Activated CD8-positive, alpha-beta memory T cell treated with anti-CD3 and anti-CD28 coated beads for 36 hours (primary cell): Measurements from ENCODE around the gene ADGRD1. TPM values are rescaled to one million over a fixed set of nuclear protein-coding genes. Genes with fewer than 3 reads are reported as not detected.

Experiments used
- CTCF ChIA-PET: fragments of 350-600 bp; sonication (Branson Sonifier 250); formaldehyde crosslinking; loops from one replicate; lab custom pipeline; 2021; ENCODE audit warnings: antibody characterized with exemption; lab: Charles Lee
- POLR2A ChIA-PET: fragments of 350-600 bp; sonication (Branson Sonifier 250); formaldehyde crosslinking; loops from one replicate; lab custom pipeline; 2021; ENCODE audit warnings: antibody characterized with exemption; lab: Charles Lee
- total RNA-seq, 2 experiments: library from RNA; stranded (reverse); gene quantifications; one replicate each; pipeline ENCODE4 v1.2.3, GENCODE V29; 2021

The ADGRD1 gene
- total RNA-seq, 2 experiments from 2014 or later: 0.57 to 0.78 TPM

DNA sequence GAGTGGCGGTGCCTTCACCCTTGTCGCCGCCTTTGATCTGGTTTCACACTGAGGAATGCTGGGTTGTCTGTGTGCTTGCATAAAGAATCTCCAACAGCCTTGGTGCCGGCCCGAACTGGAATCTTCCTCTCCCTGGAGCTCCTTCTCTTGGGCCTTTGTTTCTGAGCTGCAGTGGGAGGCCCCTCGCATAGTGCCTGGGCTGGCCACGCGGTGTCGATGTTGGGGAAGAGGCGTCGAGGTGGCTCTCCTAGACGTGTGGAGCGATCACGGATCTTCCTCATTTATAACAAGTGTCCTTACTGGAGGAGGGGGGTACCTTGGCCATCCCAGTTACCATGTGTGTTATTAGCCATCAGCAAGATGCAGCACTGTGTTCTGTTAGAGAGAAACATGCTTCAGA lies 60.6 kb downstream of the ADGRD1 start:
- ChIA-PET POLR2A (no interaction called here), CTCF (no interaction called here)

DNA sequence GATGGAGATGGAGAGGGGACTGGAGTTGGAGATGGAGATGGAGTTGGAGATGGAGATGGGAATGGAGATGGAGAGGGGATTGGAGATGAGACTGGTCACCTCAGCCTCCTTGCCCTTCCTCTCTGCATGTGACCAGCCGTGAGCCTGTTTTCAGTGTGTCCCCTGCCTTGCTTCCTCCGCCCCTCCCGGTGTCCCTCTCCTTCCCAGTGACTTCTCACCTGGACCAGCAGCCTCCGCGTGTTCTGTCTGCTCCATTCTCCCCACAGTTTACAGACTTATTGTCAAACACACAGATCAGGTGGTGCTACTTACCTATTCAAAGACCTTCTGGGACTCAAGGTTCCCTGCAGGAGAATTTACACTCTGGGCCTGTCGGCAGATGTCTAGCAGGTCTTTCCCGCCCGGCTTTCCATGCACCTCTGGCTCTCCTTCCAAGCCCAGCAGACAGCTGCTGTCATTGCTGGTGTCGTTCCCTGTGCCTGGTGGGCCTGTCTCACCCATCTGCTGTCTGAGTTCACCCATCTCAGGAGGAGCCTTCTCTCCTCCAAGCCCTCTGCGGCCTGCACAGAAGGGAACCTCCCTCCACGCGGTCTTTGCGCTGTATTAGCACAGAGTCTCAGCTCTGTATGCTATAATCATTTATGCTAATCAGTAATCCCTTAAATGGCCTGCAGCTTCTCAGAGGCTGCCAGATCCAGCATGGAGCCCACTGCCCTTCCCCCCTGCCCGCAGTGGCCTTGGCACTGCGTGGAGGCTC lies 62.1 kb downstream of the ADGRD1 start:
- ChIA-PET POLR2A (no interaction called here), CTCF (interaction anchor here (0.5 kb wide), 1 partner anchor 688 kb away, joined by 3 read pairs; no protein-coding TSS in a partner anchor)

DNA sequence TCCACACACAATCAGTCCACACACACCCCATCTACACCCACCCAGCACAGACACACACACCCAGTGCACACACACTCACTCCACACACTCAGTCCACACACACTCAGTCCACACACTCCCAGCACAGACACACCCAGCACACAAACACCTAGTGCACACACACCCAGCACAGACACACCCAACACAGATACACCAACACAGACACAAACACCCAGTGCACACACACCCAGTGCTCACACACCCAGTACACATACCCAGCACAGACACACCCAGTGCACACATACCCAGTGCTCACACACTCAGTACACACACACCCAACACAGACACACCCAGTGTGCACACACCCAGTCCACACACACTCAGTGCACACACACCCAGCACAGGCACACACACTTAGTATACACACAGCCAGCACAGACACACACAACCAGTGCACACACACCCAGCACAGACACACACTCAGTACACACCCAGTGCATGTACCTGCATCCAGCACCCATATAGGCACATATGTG lies 63.8 kb downstream of the ADGRD1 start:
- CTCF ChIA-PET: no interaction called here
- POLR2A ChIA-PET: no interaction called here

- ChIA-PET CTCF (no interaction called here), POLR2A (no interaction called here)
These were observed 64.4 kb downstream of the ADGRD1 start for GRCh38 chr12:131018019-131018620.

GRCh38 chr12:131018808-131019397 lies 65.2 kb downstream of the ADGRD1 start:
- CTCF ChIA-PET: no interaction called here
- POLR2A ChIA-PET: no interaction called here

DNA sequence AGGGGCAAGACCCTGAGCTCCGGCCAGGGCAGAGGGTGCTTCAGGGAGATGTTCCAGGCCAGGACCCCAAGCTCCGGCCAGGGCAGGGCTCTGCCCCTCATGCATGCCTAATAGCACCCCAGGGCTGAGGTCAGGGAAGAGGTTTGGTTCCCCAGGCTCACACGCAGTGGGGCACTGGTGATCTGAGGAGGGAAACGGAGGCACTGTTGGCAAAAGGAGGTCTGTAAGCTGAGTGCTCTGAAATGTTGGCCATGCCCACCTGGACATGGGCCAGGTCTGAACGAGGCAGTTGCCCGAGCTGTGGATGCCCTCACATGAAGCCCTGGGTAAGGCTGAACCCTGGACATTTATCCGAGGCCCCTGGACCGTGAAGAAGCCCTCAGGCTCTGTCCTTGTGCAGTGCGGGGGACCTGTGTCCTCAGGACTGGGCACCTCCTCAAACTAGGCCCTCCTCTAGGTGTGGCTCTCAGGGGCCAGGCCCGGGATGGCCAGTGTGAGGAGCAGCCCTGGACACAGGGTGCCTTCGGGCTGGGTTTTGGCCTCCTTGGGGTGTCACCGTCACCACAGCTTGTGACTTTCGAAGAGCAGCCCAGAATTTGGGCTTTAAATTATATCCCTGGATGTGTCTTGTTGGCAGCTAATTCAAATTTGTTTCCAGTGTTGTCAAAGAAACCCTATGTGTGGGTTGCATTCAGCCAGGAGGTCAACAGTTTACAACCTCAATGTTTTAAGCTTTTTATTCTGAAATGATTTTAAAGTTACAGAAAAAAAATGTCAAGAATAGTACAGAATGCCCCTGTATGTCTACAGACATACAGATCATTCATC lies 66.8 kb downstream of the ADGRD1 start:
- POLR2A ChIA-PET: no interaction called here
- CTCF ChIA-PET: no interaction called here

DNA sequence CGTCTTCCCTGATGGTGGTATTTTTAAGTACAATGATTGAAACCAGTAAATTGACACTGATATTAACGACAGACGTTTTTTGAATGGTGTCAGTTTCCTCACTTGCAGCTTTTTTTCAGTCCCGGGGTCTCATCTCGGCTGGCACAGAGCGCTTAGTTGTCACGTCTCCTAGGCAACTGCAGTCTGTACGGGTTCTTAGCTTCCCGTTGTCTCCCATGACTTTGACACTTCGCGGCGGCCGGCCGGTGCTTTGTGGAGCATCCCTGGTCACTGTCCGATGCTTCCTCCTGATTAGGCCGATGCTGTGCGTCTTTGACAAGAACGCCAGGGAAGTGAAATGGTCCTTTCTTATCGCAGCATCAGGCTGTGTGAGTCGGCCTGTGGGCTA lies 67.4 kb downstream of the ADGRD1 start:
- ChIA-PET CTCF (no interaction called here), POLR2A (no interaction called here)

DNA sequence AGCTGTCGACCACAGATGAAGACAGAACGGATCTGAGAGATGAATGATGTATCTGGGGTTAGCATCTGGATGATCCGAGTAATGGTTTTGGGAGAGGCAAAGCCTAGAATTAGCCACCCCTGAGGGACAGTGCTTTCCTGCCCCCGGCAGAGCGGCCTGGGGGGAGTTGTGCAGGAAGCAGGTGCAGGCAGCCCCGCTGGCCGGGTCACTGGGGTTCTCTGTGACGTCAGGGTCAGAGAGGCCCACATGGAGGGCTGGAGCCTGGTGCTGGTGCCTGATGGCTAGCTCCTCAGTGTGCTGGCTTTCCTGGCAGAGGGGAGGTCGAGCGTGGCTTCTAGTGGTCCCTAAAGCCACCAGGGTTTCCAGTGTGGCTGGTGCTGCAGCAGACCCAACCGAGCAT lies 70.3 kb downstream of the ADGRD1 start:
- CTCF ChIA-PET: no interaction called here
- POLR2A ChIA-PET: no interaction called here

- ChIA-PET CTCF (no interaction called here), POLR2A (no interaction called here)
These were observed 71.0 kb downstream of the ADGRD1 start for GRCh38 chr12:131024721-131025120.

- ChIA-PET CTCF (no interaction called here), POLR2A (no interaction called here)
These were observed 71.5 kb downstream of the ADGRD1 start for GRCh38 chr12:131025234-131025633.

DNA sequence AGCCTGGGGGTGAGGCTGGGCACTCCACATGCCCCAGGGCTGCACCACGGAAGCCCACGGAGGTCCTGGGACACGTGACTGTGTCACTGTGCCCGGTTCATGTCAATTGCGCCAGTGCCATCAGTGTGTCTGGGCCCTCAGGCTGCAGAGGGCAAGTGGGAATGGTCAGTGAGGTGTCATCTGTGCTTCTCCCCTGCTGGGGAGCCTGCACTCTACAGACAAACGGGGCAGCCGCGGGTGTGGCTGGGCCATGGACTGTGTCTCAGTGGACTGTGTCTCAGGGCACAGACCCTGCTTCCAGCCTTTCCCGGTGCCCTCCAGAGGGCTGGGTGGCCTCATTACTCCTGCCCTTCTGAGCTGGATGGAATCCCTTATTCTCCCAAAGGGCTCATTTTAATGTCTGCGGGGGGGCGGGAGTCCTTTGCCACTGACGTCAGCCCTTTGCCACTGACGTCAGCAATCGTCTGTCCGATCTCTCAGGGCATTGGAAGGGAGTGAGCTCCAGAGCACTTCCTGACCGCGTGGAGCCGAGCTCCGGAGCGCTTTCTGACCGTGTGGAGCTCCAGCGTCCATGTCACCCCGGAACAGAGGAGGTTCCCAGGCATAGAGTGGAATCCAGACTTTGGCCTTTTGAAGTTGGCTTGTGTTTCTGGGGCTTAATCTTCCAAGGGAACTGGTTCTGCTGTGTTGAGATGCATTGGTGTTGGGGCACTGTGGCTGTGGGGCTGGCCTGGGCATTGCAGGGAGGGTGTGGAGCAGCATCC lies 72.4 kb downstream of the ADGRD1 start:
- CTCF ChIA-PET: no interaction called here
- POLR2A ChIA-PET: no interaction called here

GRCh38 chr12:131026754-131027153 lies 73.0 kb downstream of the ADGRD1 start:
- CTCF ChIA-PET: no interaction called here
- POLR2A ChIA-PET: no interaction called here

GRCh38 chr12:131027264-131027663 lies 73.6 kb downstream of the ADGRD1 start:
- ChIA-PET POLR2A (no interaction called here), CTCF (no interaction called here)

DNA sequence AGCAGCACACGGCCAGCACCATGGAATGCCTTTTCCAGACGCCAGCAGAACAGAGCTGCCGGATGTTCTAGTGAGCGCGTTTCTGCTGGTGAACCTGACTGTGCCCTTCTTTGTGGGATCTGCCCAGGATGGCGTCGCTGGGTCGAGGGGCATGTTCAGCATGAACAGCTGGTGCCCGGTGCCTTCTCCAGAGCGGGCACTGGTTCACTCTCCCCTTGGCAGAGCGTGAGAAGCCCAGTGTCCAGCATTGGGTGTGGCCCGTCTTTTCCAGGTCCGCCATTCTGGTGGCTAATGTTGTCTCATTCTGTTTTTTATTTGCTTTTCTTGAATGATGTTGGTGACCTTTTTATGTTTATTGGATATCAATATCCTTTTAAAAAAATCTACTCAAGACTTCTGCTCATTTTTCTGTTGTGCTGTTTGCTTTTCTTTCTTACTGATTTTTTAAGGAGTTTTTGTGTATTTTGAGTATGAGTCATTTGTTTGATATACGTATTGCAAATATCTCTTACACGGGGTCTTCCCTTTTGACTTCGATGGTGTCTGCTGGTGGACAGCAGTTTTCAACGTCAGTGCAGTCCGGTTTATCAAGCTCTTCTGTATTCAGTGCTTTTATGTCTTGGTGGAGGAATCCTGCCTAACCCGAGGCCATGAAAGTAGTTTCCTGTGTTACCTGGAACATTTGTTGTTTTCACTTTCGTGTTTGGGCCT lies 74.3 kb downstream of the ADGRD1 start:
- ChIA-PET POLR2A (no interaction called here), CTCF (no interaction called here)

- CTCF ChIA-PET: no interaction called here
These were observed 75.1 kb downstream of the ADGRD1 start for GRCh38 chr12:131028587-131029338.

GRCh38 chr12:131030472-131031328 lies 77.0 kb downstream of the ADGRD1 start:
- CTCF ChIA-PET: no interaction called here
- POLR2A ChIA-PET: no interaction called here

More at GRCh38 chr12:131028587-131029338, 75.1 kb downstream of the ADGRD1 start:
- POLR2A ChIA-PET: no interaction called here
